HL-60/S4 (cell line): ENCODE data around the gene TMED10.
"Not testable (repeated sequence)": the region's sequence is repeated elsewhere in the genome, so short reads cannot be mapped to it uniquely, and the experiment has no call there.

Experiments used
- in situ Hi-C: fragments of 300-500 bp; cut with MboI; formaldehyde crosslinking; loops from 2 replicates; pipeline ENCODE4 v1.14.3; 2022; ENCODE audit warnings: low sequenced_read_pairs

TMED10 gene

GRCh38 chr14:75162631-75163030 lies 13.8 kb downstream of the TMED10 start:
- in situ Hi-C loops, result no loop called here

GRCh38 chr14:75158843-75159614 lies 17.4 kb downstream of the TMED10 start:
- in situ Hi-C loops, result no loop called here

GRCh38 chr14:75156901-75157300 lies 19.5 kb downstream of the TMED10 start:
- in situ Hi-C loops, result no loop called here

GRCh38 chr14:75156111-75156510 lies 20.3 kb downstream of the TMED10 start:
- in situ Hi-C loops, result no loop called here

- in situ Hi-C loops, result no loop called here
Observed at GRCh38 chr14:75155169-75155568, 21.2 kb downstream of the TMED10 start.

GRCh38 chr14:75153295-75153694 lies 23.1 kb downstream of the TMED10 start:
- in situ Hi-C loops, result no loop called here

- in situ Hi-C loops, result no loop called here
Observed at GRCh38 chr14:75151851-75152250, 24.6 kb downstream of the TMED10 start.

- in situ Hi-C loops, result not testable (repeated sequence)
Observed at GRCh38 chr14:75150637-75151036, 25.8 kb downstream of the TMED10 start.

- in situ Hi-C loops, result no loop called here
Observed at GRCh38 chr14:75150150-75150549, 26.3 kb downstream of the TMED10 start.

GRCh38 chr14:75147423-75148071 lies 28.9 kb downstream of the TMED10 start:
- in situ Hi-C loops, result loop anchor here (25.0 kb wide), 1 partner anchor 340 kb away; no protein-coding TSS in a partner anchor

GRCh38 chr14:75144944-75145343 lies 31.5 kb downstream of the TMED10 start:
- in situ Hi-C loops, result loop anchor here (25.0 kb wide), 1 partner anchor 342 kb away; no protein-coding TSS in a partner anchor

GRCh38 chr14:75143761-75144527 lies 32.5 kb downstream of the TMED10 start:
- in situ Hi-C loops, result loop anchor here (25.0 kb wide), 1 partner anchor 343 kb away; no protein-coding TSS in a partner anchor

- in situ Hi-C loops, result loop anchor here (25.0 kb wide), 1 partner anchor 345 kb away; no protein-coding TSS in a partner anchor
Observed at GRCh38 chr14:75142494-75142893, 33.9 kb downstream of the TMED10 start.

- in situ Hi-C loops, result loop anchor here (25.0 kb wide), 1 partner anchor 345 kb away; no protein-coding TSS in a partner anchor
Observed at GRCh38 chr14:75141967-75142366, 34.4 kb downstream of the TMED10 start.

- in situ Hi-C loops, result loop anchor here (25.0 kb wide), 1 partner anchor 346 kb away; no protein-coding TSS in a partner anchor
Observed at GRCh38 chr14:75141062-75141461, 35.4 kb downstream of the TMED10 start.

GRCh38 chr14:75140620-75141019 lies 35.8 kb downstream of the TMED10 start:
- in situ Hi-C loops, result loop anchor here (25.0 kb wide), 1 partner anchor 347 kb away; no protein-coding TSS in a partner anchor

- in situ Hi-C loops, result loop anchor here (25.0 kb wide), 1 partner anchor 348 kb away; no protein-coding TSS in a partner anchor
Observed at GRCh38 chr14:75139185-75139584, 37.2 kb downstream of the TMED10 start.

GRCh38 chr14:75138492-75138891 lies 37.9 kb downstream of the TMED10 start:
- in situ Hi-C loops, result loop anchor here (25.0 kb wide), 1 partner anchor 349 kb away; no protein-coding TSS in a partner anchor

GRCh38 chr14:75134644-75135043 lies 41.8 kb downstream of the TMED10 start:
- in situ Hi-C loops, result loop anchor here (5.0 to 25.0 kb wide), 2 partner anchors 168 to 353 kb away; no protein-coding TSS in a partner anchor

GRCh38 chr14:75133597-75133996 lies 42.8 kb downstream of the TMED10 start:
- in situ Hi-C loops, result loop anchor here (5.0 to 25.0 kb wide), 2 partner anchors 169 to 354 kb away; no protein-coding TSS in a partner anchor
